Left ventricle myocardium inferior (tissue), 1 donor: ENCODE data around the gene NEO1. TPM values are rescaled to one million over a fixed set of nuclear protein-coding genes. Genes with fewer than 3 reads are reported as not detected.

Experiments
- DNase-seq: peaks from one replicate; pipeline ENCODE4 v3.0.0-alpha.2; 2020
- H3K27ac ChIP-seq: fragments of 200-600 bp; replicated peaks from 2 replicates; pipeline ENCODE4 v1.8.0; 2021
- H3K27me3 ChIP-seq: fragments of 200-600 bp; 2 replicates; pipeline ENCODE4 v1.8.0; 2021; ENCODE audit warnings: low read depth
- H3K36me3 ChIP-seq: fragments of 200-600 bp; 2 replicates; pipeline ENCODE4 v1.8.0; 2021
- H3K4me1 ChIP-seq: fragments of 200-600 bp; 2 replicates; pipeline ENCODE4 v1.8.0; 2021
- H3K4me3 ChIP-seq: fragments of 200-600 bp; 2 replicates; pipeline ENCODE4 v1.8.0; 2021; ENCODE audit warnings: mild to moderate bottlenecking, moderate library complexity
- H3K9me3 ChIP-seq: fragments of 200-600 bp; replicated peaks from 2 replicates; pipeline ENCODE4 v1.8.0; 2021
- CTCF ChIP-seq: fragments of 200-600 bp; IDR thresholded peaks from 2 replicates; pipeline ENCODE4 v1.8.0; 2021; ENCODE audit warnings: antibody characterized with exemption, mild to moderate bottlenecking, borderline replicate concordance
- intact Hi-C: fragments of 100-400 bp; cut with micrococcal nuclease; formaldehyde crosslinking; loops from one replicate; pipeline ENCODE4 v1.11.0; 2022
- total RNA-seq: library from RNA; stranded (reverse); fragmentation: NEBNext Ultra II Directional; extraction: Animal tissue kit (Norgen Biotek cat#: 25700); gene quantifications from one replicate; pipeline ENCODE4 v1.2.1, GENCODE V29; 2021
- donor health status: DM: no; HTN: yes; CAD: no; lungs with severe emphysema.

Gene NEO1
- total RNA-seq, 1 donor from 2014 or later, result 9.0 TPM

GRCh38 chr15:73226093-73226814 is 174.0 kb downstream of the NEO1 start:
- intact Hi-C loops, result no loop called here
- H3K9me3 ChIP-seq, result peaks cover 17% of the 10 kb centered on the region
- H3K27ac ChIP-seq, result no peak overlapping the region
- H3K4me3 ChIP-seq, result no peak overlapping the region
- TF ChIP-seq CTCF, result no peak
- peaks cover 3% of the 10 kb centered on the region for H3K36me3 ChIP-seq
- no peaks in the 10 kb centered on the region for H3K27me3 ChIP-seq
- no peaks in the 10 kb centered on the region for H3K4me1 ChIP-seq
- no peak for DNase-seq

GRCh38 chr15:73227433-73228056 is 175.3 kb downstream of the NEO1 start:
- no peaks in the 10 kb centered on the region for H3K36me3 ChIP-seq
- TF ChIP-seq CTCF, result no peak
- no peaks in the 10 kb centered on the region for H3K4me1 ChIP-seq
- H3K27me3 ChIP-seq, result no peaks in the 10 kb centered on the region
- peaks cover 13% of the 10 kb centered on the region for H3K9me3 ChIP-seq
- no peak for DNase-seq
- no peak overlapping the region for H3K4me3 ChIP-seq
- H3K27ac ChIP-seq, result no peak overlapping the region
- intact Hi-C loops, result no loop called here

- TF ChIP-seq CTCF, result no peak
- Histone ChIP-seq H3K36me3 (no peaks in the 10 kb centered on the region), H3K9me3 (peaks cover 10% of the 10 kb centered on the region), H3K27me3 (no peaks in the 10 kb centered on the region), H3K4me1 (no peaks in the 10 kb centered on the region), H3K4me3 (no peak overlapping the region), H3K27ac (no peak overlapping the region)
- intact Hi-C loops, result no loop called here
- no peak for DNase-seq
Measured at GRCh38 chr15:73228128-73228646, 175.9 kb downstream of the NEO1 start.

GRCh38 chr15:73231661-73232419 is 179.6 kb downstream of the NEO1 start:
- Histone ChIP-seq H3K9me3 (peaks cover 7% of the 10 kb centered on the region), H3K27ac (no peak overlapping the region), H3K4me3 (no peak overlapping the region), H3K4me1 (no peaks in the 10 kb centered on the region), H3K36me3 (no peaks in the 10 kb centered on the region), H3K27me3 (no peaks in the 10 kb centered on the region)
- TF ChIP-seq CTCF, result no peak
- intact Hi-C loops, result no loop called here
- no peak for DNase-seq

- H3K27me3 ChIP-seq, result no peaks in the 10 kb centered on the region
- H3K4me3 ChIP-seq, result no peak overlapping the region
- intact Hi-C loops, result no loop called here
- peaks cover 7% of the 10 kb centered on the region for H3K9me3 ChIP-seq
- no peaks in the 10 kb centered on the region for H3K36me3 ChIP-seq
- TF ChIP-seq CTCF, result no peak
- H3K4me1 ChIP-seq, result no peaks in the 10 kb centered on the region
- no peak overlapping the region for H3K27ac ChIP-seq
- no peak for DNase-seq
Measured at GRCh38 chr15:73232776-73233175, 180.5 kb downstream of the NEO1 start.
